Ovary (tissue), 9 donors: ENCODE measurements around the gene RNF166. TPM values are rescaled to one million over a fixed set of nuclear protein-coding genes. Genes with fewer than 3 reads are reported as not detected.

ENCODE experiments used
- DNase-seq, 5 donors: peaks; one replicate each; pipeline ENCODE4 v3.0.0-alpha.2; 2019 to 2020
- H3K27ac ChIP-seq, 2 donors: fragments of 200-600 bp; one replicate each; pipeline versions ENCODE4 v1.5.1 to v1.8.0; 2019 to 2022
- H3K27me3 ChIP-seq: fragments of 200-600 bp; one replicate; pipeline ENCODE4 v1.8.0; 2022
- H3K36me3 ChIP-seq: fragments of 200-600 bp; sonication (generic); one replicate; pipeline ENCODE4 v1.5.1; 2019
- H3K4me1 ChIP-seq: one replicate; pipeline ENCODE4 v1.8.1; 2013; ENCODE audit warnings: mild to moderate bottlenecking, moderate library complexity; ENCODE audit not compliant: insufficient read depth
- H3K4me3 ChIP-seq: fragments of 200-600 bp; sonication (generic); one replicate; pipeline ENCODE4 v1.5.1; 2017
- H3K9me3 ChIP-seq, 2 donors: fragments of 200-600 bp in 1 of 2; sonication (generic) in 1 of 2; one replicate each; pipeline versions ENCODE4 v1.5.1 to v1.8.1; 2013 to 2019; ENCODE audit warnings: mild to moderate bottlenecking in 1 of 2, moderate library complexity in 1 of 2
- CTCF ChIP-seq, 3 donors: fragments of 450-650 bp in 2 of 3; fragments of 200-600 bp in 1 of 3; IDR thresholded peaks; one replicate each; pipeline versions ENCODE4 v1.5.1 to v1.8.0; 2016 to 2022; ENCODE audit warnings: antibody characterized with exemption in 3 of 3, mild to moderate bottlenecking in 1 of 3
- EP300 ChIP-seq: sonication (generic); formaldehyde crosslinking; IDR thresholded peaks from one replicate; pipeline ENCODE4 v1.6.1; 2017; ENCODE audit warnings: antibody characterized with exemption
- POLR2A ChIP-seq: fragments of 450-650 bp; IDR thresholded peaks from one replicate; pipeline ENCODE4 v1.6.1; 2017; ENCODE audit warnings: antibody characterized with exemption, mild to moderate bottlenecking, moderate library complexity
- WGBS, 3 donors: extraction: QIAGEN DNeasy Blood & Tissue Kit in 1 of 3; methylation state at CpG; one replicate each; pipeline versions ENCODE4 v1.1.5 to v1.1.7; 2013 to 2017; 5-methylcytosine and 5-hydroxymethylcytosine counted together
- intact Hi-C, 4 donors: fragments of 100-400 bp; cut with DNase I; formaldehyde crosslinking; loops; one replicate each; pipeline versions ENCODE4 v1.11.0 to v1.15.1; 2022 to 2023
- polyA plus RNA-seq, 2 donors: library from polyadenylated mRNA; stranded (reverse); fragments of 200-250 nt in 1 of 2; fragments of 350-450 nt in 1 of 2; fragmentation: Illumina TruSeq in 1 of 2; extraction: RNeasy Lipid Tissue Mini Kit (QIAGEN cat#74804) in 1 of 2; gene quantifications; one replicate each; pipeline ENCODE4 v1.2.3, GENCODE V29; 2013 to 2014
- total RNA-seq, 7 donors: library from RNA; depleted of rRNA in 2 of 7; stranded (reverse); fragments of >200 nt in 2 of 7; fragmentation: NEBNext Ultra II Directional in 3 of 7; extraction: Animal tissue kit (Norgen Biotek cat#: 25700) in 3 of 7; gene quantifications; one replicate each; pipeline versions ENCODE4 v1.1.0 to v1.2.4, GENCODE V29; 2016 to 2023
- donor health status: DM: no; HTN: no; CAD: no; lungs with moderate emphysema.
- donor health status: DM: no; HTN: no; CAD: no.
- donor health status: Bipolar disorder and iron deficiency.
- donor health status: DM: yes; HTN: yes; CAD: no.
- donor health status: DM: no; HTN: no; CAD: no.
- donor health status: DM: yes; HTN: yes; CAD: no.

Gene RNF166
- total and polyA plus RNA-seq, 9 donors, result 4.7 to 26.5 (median 20.9) TPM

- Histone ChIP-seq H3K27me3 (no peaks in the 10 kb centered on the region), H3K9me3 (no peaks in the 10 kb centered on the region), H3K4me1 (no peaks in the 10 kb centered on the region), H3K4me3 (no peak overlapping the region), H3K27ac (no peak overlapping the region), H3K36me3 (no peaks in the 10 kb centered on the region)
- WGBS, 3 donors, result 92 to 96% (median 95%) methylated on average over 28 of the region's 28 CpGs
- no peak for DNase-seq
- intact Hi-C loops, result no loop called here
- TF ChIP-seq CTCF (IDR thresholded peaks at IDR 0.05) (no peak), EP300 (no peak), POLR2A (no peak)
Observed at GRCh38 chr16:88726981-88727380, 20.8 kb upstream of the RNF166 start.

- DNase-seq, result no peak
- intact Hi-C loops, result no loop called here
- Histone ChIP-seq H3K27me3 (no peaks in the 10 kb centered on the region), H3K36me3 (no peaks in the 10 kb centered on the region), H3K4me1 (no peaks in the 10 kb centered on the region), H3K4me3 (no peak overlapping the region), H3K9me3 (no peaks in the 10 kb centered on the region), H3K27ac (no peak overlapping the region)
- WGBS, 3 donors, result 69 to 80% (median 80%) methylated on average over 13 to 17 of the region's 17 CpGs
- TF ChIP-seq POLR2A (no peak), CTCF (IDR thresholded peaks at IDR 0.05) (no peak), EP300 (no peak)
Observed at GRCh38 chr16:88726408-88726749, 20.2 kb upstream of the RNF166 start.

GRCh38 chr16:88725609-88726407, 19.6 kb upstream of the RNF166 start:
- intact Hi-C loops, result no loop called here
- Histone ChIP-seq H3K27me3 (no peaks in the 10 kb centered on the region), H3K4me1 (no peaks in the 10 kb centered on the region), H3K9me3 (no peaks in the 10 kb centered on the region), H3K4me3 (no peak overlapping the region), H3K36me3 (no peaks in the 10 kb centered on the region), H3K27ac (no peak overlapping the region)
- 78 to 84% (median 81%) methylated on average over 32 of the region's 32 CpGs for WGBS, 3 donors
- TF ChIP-seq CTCF (IDR thresholded peaks at IDR 0.05) (no peak), EP300 (no peak)
- DNase-seq, result no peak

- intact Hi-C loops, result no loop called here
- WGBS, 3 donors, result 84 to 89% (median 87%) methylated on average over 31 of the region's 31 CpGs
Observed at GRCh38 chr16:88724855-88725555, 18.8 kb upstream of the RNF166 start.

More at GRCh38 chr16:88724855-88725555, 18.8 kb upstream of the RNF166 start:
- Histone ChIP-seq H3K9me3 (no peaks in the 10 kb centered on the region), H3K27ac (no peak overlapping the region), H3K4me3 (no peak overlapping the region), H3K36me3 (no peaks in the 10 kb centered on the region), H3K4me1 (no peaks in the 10 kb centered on the region), H3K27me3 (no peaks in the 10 kb centered on the region)
- DNase-seq, result no peak
- TF ChIP-seq EP300 (no peak), POLR2A (no peak), CTCF (IDR thresholded peaks at IDR 0.05) (no peak)
